Spinal cord (tissue), 10 donors: ENCODE measurements around the gene EFHC2. TPM values are rescaled to one million over a fixed set of nuclear protein-coding genes. Genes with fewer than 3 reads are reported as not detected.
A peak's percentile ranks its signal among the peaks of the same experiment; 100 is the strongest.

ENCODE experiments used
- DNase-seq, 6 donors: peaks; one replicate each; pipeline versions ENCODE4 v3.0.0 to v3.0.0-alpha.2; 2013 to 2015; ENCODE audit warnings: low spot score in 6 of 6, low read depth in 4 of 6
- H3K27ac ChIP-seq: one replicate; pipeline ENCODE4 v1.5.1; 2013; ENCODE audit warnings: low read depth, low read length, control low read depth
- H3K27me3 ChIP-seq: one replicate; pipeline ENCODE4 v1.6.1; 2013; ENCODE audit warnings: low read length; ENCODE audit not compliant: control insufficient read depth, insufficient read depth
- H3K36me3 ChIP-seq: one replicate; pipeline ENCODE4 v1.6.1; 2013; ENCODE audit warnings: low read length; ENCODE audit not compliant: control insufficient read depth, insufficient read depth
- H3K4me1 ChIP-seq: one replicate; pipeline ENCODE4 v1.6.1; 2013; ENCODE audit warnings: low read length; ENCODE audit not compliant: control insufficient read depth, insufficient read depth
- H3K4me3 ChIP-seq: one replicate; pipeline ENCODE4 v1.5.1; 2013; ENCODE audit warnings: low read depth, low read length, control low read depth
- H3K9me3 ChIP-seq: one replicate; pipeline ENCODE4 v1.6.1; 2013; ENCODE audit warnings: low read length; ENCODE audit not compliant: control insufficient read depth, insufficient read depth
- WGBS: methylation state at CpG from one replicate; pipeline ENCODE4 v1.1.5; 2013; ENCODE audit warnings: missing lambda C conversion rate; ENCODE audit not compliant: insufficient coverage; 5-methylcytosine and 5-hydroxymethylcytosine counted together
- polyA plus RNA-seq, 2 donors: library from polyadenylated mRNA; unstranded; fragments of 120-200 nt; gene quantifications; one replicate each; pipeline ENCODE4 v1.2.1, GENCODE V29; 2013; ENCODE audit not compliant: insufficient read length in 2 of 2
- total RNA-seq, 2 donors: library from RNA; depleted of rRNA in 1 of 2; stranded (reverse); fragments of 120-200 nt in 1 of 2; fragments of >200 nt in 1 of 2; gene quantifications; one replicate each; pipeline versions ENCODE4 v1.2.3 to v1.2.4, GENCODE V29; 2013 to 2014
- donor health status: healthy.

The EFHC2 gene
- total and polyA plus RNA-seq, 4 donors, result 3.7 to 8.0 (median 5.1) TPM

DNA sequence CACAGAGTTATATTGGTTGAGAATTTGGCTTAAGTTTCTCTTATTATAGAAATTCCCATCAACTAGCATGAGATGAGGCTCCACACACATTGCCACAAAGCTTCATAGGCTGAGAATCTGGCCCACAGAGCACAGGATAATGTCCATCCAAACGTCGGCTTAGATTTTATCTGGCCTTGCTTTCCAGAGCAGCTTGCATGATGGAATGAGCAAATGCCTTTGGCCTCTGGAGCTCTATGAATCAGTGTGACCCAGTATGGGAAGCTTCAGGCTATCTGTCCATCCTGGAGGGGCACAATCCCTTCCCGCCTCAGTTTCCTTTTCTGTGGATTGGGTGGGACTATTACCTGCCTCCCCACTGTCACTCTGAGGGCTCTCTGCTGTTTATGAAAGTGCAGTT is 238.8 kb downstream of the EFHC2 start:
- Histone ChIP-seq H3K27ac (no peak overlapping the region), H3K9me3 (no peaks in the 10 kb centered on the region), H3K36me3 (no peaks in the 10 kb centered on the region), H3K27me3 (peaks cover 11% of the 10 kb centered on the region), H3K4me1 (no peaks in the 10 kb centered on the region), H3K4me3 (no peak overlapping the region)
- DNase-seq, result peak in 1 of 6 donors; percentile 12
- WGBS, result 79% methylated on average over 3 of the region's 3 CpGs

DNA sequence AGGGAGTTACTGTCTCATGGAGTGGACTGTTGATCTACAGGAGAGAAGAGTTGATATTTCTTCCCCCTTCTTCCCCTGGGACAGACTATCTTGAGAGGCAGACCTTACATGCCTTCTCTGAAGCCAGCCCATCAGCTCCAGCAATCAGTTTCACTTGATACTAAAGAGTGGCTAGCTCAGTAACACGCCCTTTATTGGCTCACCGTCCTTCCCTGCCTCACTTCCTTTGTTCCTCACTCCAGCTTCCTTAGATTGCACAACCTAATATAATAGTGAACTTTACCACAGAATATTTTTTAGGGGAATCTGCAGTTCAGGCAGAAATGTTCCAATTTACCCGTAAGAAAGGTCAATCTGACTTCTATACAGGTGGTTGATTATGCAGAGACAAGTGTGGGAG is 242.2 kb downstream of the EFHC2 start:
- Histone ChIP-seq H3K4me1 (no peaks in the 10 kb centered on the region), H3K36me3 (no peaks in the 10 kb centered on the region), H3K27ac (no peak overlapping the region), H3K4me3 (no peak overlapping the region), H3K27me3 (peaks cover 13% of the 10 kb centered on the region), H3K9me3 (no peaks in the 10 kb centered on the region)
- no peak for DNase-seq
- 57% methylated on average over 2 of the region's 3 CpGs for WGBS

DNA sequence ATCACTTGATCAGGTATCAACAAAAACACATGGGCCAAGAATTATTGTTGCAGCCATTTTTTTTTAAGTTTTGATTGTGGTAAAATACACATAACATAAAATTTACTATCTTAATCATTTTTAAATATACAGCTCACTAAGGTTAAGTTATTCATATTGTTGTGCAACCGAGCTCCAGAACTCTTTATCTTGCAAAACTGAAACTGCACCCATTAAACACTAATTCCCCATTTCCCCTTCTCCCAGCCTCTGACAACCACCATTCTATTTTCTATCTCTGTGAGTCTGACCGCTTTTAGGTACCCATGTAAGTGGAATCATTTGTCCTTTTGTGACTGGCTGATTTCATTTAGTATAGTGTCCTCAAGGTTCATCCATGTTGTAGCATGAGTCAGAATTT is 244.1 kb downstream of the EFHC2 start:
- no CpG with 5 or more reads among the region's 2 CpGs for whole genome bisulfite sequencing
- DNase-seq, result no peak
- peaks cover 16% of the 10 kb centered on the region for H3K27me3 ChIP-seq
- no peaks in the 10 kb centered on the region for H3K9me3 ChIP-seq
- no peak overlapping the region for H3K27ac ChIP-seq
- H3K36me3 ChIP-seq, result no peaks in the 10 kb centered on the region
- no peak overlapping the region for H3K4me3 ChIP-seq
- H3K4me1 ChIP-seq, result no peaks in the 10 kb centered on the region

Other genes with a start within 250 kb of the EFHC2 start
- 10 to 100 TPM; 25.8 to 31.0 TPM for gene FUNDC1, start 199.2 kb upstream of the EFHC2 start, total RNA-seq
- 10 to 100 TPM; 28.1 to 30.4 TPM for gene FUNDC1, start 199.2 kb upstream of the EFHC2 start, polyA plus RNA-seq